GM12878 (cell line): ENCODE results near the gene EMP3. TPM values are rescaled to one million over a fixed set of nuclear protein-coding genes. Genes with fewer than 3 reads are reported as not detected.

Source experiments
- CBX5 ChIP-seq: sonication (generic); IDR thresholded peaks from 2 replicates; pipeline ENCODE4 v1.6.1; 2016; ENCODE audit warnings: low read depth, moderate library complexity, mild to moderate bottlenecking, inconsistent platforms
- CHD1 ChIP-seq: IDR thresholded peaks from 2 replicates; pipeline ENCODE4 v1.6.1; 2012; ENCODE audit warnings: low read depth, low read length, improper control_type of control experiment
- CHD4 ChIP-seq: fragments of 200-600 bp; sonication (generic); IDR thresholded peaks from 2 replicates; pipeline ENCODE4 v1.6.1; 2016; ENCODE audit warnings: mild to moderate bottlenecking
- DPF2 ChIP-seq: fragments of 450-650 bp; IDR thresholded peaks from 2 replicates; pipeline ENCODE4 v1.6.1; 2017; ENCODE audit warnings: mild to moderate bottlenecking
- FOS ChIP-seq: IDR thresholded peaks from 3 replicates; pipeline ENCODE4 v1.6.1; 2011; ENCODE audit warnings: borderline replicate concordance; ENCODE audit not compliant: insufficient read length; ENCODE audit errors: extremely low read depth
- FOXM1 ChIP-seq: IDR thresholded peaks from 2 replicates; pipeline ENCODE4 v1.6.1; 2012; ENCODE audit warnings: low read depth, mild to moderate bottlenecking, inconsistent platforms, low read length, moderate library complexity
- HDGF ChIP-seq: fragments of 450-650 bp; IDR thresholded peaks from 2 replicates; pipeline ENCODE4 v1.6.1; 2016; ENCODE audit warnings: antibody characterized with exemption
- JUNB ChIP-seq: IDR thresholded peaks from 2 replicates; pipeline ENCODE4 v1.6.1; 2016; ENCODE audit warnings: antibody characterized with exemption, mild to moderate bottlenecking
- LARP7 ChIP-seq: fragments of 450-650 bp; IDR thresholded peaks from 2 replicates; pipeline ENCODE4 v1.6.1; 2017; ENCODE audit warnings: mild to moderate bottlenecking
- NFIC ChIP-seq: IDR thresholded peaks from 2 replicates; pipeline ENCODE4 v1.6.1; 2012; ENCODE audit warnings: low read depth, mild to moderate bottlenecking, inconsistent platforms, low read length, moderate library complexity
- NR2C2 ChIP-seq: IDR thresholded peaks from 2 replicates; pipeline ENCODE4 v1.6.1; 2011; ENCODE audit warnings: borderline replicate concordance, low read depth; ENCODE audit not compliant: control insufficient read depth, insufficient read length
- POLR2AphosphoS5 ChIP-seq: IDR thresholded peaks from 2 replicates; pipeline ENCODE4 v1.6.1; 2011; ENCODE audit warnings: mild to moderate bottlenecking, low read length, inconsistent platforms
- SMC3 ChIP-seq: IDR thresholded peaks from 2 replicates; pipeline ENCODE4 v1.6.1; 2011; ENCODE audit warnings: low read length, improper control_type of control experiment, borderline replicate concordance
- SP1 ChIP-seq: IDR thresholded peaks from one replicate; pipeline ENCODE4 v1.6.1; 2011; ENCODE audit warnings: low read depth, low read length
- SPI1 ChIP-seq: IDR thresholded peaks from 2 replicates; pipeline ENCODE4 v1.6.1; 2011; ENCODE audit warnings: low read depth, mild to moderate bottlenecking, low read length, moderate library complexity, borderline replicate concordance; ENCODE audit not compliant: insufficient read depth
- SREBF1 ChIP-seq: IDR thresholded peaks from 2 replicates; pipeline ENCODE4 v1.6.1; 2012; ENCODE audit warnings: mild to moderate bottlenecking, low read length
- TARDBP ChIP-seq: IDR thresholded peaks from 2 replicates; pipeline ENCODE4 v1.6.1; 2016; ENCODE audit warnings: borderline replicate concordance
- TBL1XR1 ChIP-seq: IDR thresholded peaks from 2 replicates; pipeline ENCODE4 v1.6.1; 2012; ENCODE audit warnings: low read depth, low read length, improper control_type of control experiment
- ZBED1 ChIP-seq: IDR thresholded peaks from 2 replicates; pipeline ENCODE4 v1.6.1; 2016; ENCODE audit warnings: borderline replicate concordance
- polyA plus RNA-seq, 11 experiments: library from polyadenylated mRNA; depleted of rRNA in 4 of 11; unstranded in 6 of 11; stranded (reverse) in 5 of 11; fragments of >200 nt; fragmentation: Nextera tagmentation in 4 of 11; fragmentation: Illumina TruSeq in 1 of 11; extraction: Ambion mirVana in 4 of 11; extraction: Trizol in 1 of 11; gene quantifications; 1 replicate in 1 of 11; 2 replicates in 10 of 11; pipeline versions ENCODE4 v1.2.1 to v1.2.3, GENCODE V29; 2011 to 2016; ENCODE audit warnings: inconsistent platforms in 2 of 11, missing spikeins in 2 of 11, low read depth in 1 of 11
- total RNA-seq, 4 experiments: library from RNA; depleted of rRNA in 3 of 4; stranded (reverse); fragments of >200 nt in 3 of 4; fragmentation: Illumina TruSeq in 1 of 4; extraction: Trizol in 1 of 4; gene quantifications; 2 replicates each; pipeline versions ENCODE4 v1.2.1 to v1.2.3, GENCODE V29; 2013 to 2021
- TF ChIP-seq, protein P1 (sequence below): fragments of 450-650 bp; formaldehyde crosslinking; IDR thresholded peaks from 2 replicates; pipeline ENCODE4 v1.4.0; 2022; ENCODE audit warnings: mild to moderate bottlenecking, moderate library complexity
- TF ChIP-seq, protein P2 (sequence below): fragments of 450-650 bp; IDR thresholded peaks from 2 replicates; pipeline ENCODE4 v1.6.1; 2017; ENCODE audit warnings: mild to moderate bottlenecking, moderate library complexity
- TF ChIP-seq, protein P3 (sequence below): fragments of 450-650 bp; IDR thresholded peaks from 2 replicates; pipeline ENCODE4 v1.6.1; 2016; ENCODE audit warnings: mild to moderate bottlenecking
- TF ChIP-seq, protein P4 (sequence below): IDR thresholded peaks from 2 replicates; pipeline ENCODE4 v1.6.1; 2012; ENCODE audit warnings: low read depth, low read length, improper control_type of control experiment

Gene EMP3
- total and polyA plus RNA-seq, 10 of the 15 experiments (the other 5 are each of a cell fraction or from before 2014, with no cell fraction given), result 53.2 to 224 (median 134) TPM

DNA sequence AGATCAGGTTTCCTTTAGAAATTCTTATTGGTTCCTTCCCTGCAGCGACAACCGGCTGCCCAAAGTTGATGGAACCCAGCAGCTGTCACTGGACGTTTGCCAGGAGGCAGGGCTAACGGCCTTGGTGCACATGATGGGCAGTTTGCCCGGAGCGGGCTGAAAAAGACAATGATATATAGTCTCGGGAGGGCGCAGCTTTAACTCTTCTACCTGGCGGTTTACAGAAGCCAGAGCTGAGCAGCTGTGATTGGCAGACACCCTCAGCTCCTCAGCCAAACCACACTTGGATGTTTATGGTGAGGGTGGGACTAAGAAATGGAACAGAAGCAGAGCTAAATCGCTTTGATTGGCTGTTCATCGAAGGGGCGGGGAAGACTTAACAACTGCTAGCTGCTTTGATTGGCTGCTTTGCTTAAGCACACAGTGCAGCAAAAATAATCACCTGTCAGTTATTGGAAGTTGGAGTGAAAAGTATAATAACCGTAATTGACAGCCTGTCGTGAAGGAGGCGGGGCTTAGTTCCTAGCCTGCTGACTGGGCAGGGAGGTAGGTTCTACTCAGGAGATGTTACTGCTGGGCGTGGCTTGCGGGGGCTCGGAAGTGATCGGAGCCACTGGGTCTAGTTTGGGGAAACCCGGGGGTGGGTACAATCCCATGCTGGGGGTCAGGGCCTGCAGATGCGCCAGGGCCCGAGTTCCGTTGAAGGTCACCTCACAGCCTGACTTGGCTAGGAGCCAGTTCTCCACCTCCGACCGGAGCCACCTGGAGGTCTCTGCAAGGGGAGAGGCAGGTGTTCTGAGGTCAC lies 7.5 kb downstream of the EMP3 start (continued):
- TF ChIP-seq JUNB (no peak), CHD1 (no peak), TARDBP (no peak), ZBED1 (no peak), HDGF (0 out of 2 replicates have a peak, but pooled peaks have one; percentile 78), NFIC (no peak), POLR2AphosphoS5 (peak; percentile 75; the same call in 1 of the 2 replicates), CHD4 (no peak), FOXM1 (no peak), SREBF1 (peak; percentile 18; the same call in 1 of the 2 replicates), TBL1XR1 (no peak), SPI1 (no peak), DPF2 (peak; percentile 48; the same call in 1 of the 2 replicates), CBX5 (no peak), SMC3 (no peak; the same call in 1 of the 2 replicates), NR2C2 (no peak), LARP7 (no peak), SP1 (peak; percentile 90), FOS (peak; percentile 65)
- TF ChIP-seq, protein P1, sequence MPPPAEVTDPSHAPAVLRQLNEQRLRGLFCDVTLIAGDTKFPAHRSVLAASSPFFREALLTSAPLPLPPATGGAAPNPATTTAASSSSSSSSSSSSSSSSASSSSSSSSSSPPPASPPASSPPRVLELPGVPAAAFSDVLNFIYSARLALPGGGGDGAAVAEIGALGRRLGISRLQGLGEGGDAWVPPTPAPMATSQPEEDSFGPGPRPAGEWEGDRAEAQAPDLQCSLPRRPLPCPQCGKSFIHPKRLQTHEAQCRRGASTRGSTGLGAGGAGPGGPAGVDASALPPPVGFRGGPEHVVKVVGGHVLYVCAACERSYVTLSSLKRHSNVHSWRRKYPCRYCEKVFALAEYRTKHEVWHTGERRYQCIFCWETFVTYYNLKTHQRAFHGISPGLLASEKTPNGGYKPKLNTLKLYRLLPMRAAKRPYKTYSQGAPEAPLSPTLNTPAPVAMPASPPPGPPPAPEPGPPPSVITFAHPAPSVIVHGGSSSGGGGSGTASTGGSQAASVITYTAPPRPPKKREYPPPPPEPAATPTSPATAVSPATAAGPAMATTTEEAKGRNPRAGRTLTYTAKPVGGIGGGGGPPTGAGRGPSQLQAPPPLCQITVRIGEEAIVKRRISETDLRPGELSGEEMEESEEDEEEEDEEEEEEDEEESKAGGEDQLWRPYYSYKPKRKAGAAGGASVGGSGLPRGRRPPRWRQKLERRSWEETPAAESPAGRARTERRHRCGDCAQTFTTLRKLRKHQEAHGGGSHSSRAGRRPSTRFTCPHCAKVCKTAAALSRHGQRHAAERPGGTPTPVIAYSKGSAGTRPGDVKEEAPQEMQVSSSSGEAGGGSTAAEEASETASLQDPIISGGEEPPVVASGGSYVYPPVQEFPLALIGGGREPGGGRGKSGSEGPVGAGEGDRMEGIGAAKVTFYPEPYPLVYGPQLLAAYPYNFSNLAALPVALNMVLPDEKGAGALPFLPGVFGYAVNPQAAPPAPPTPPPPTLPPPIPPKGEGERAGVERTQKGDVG (CRISPR knock-in tag), result no peak
- TF ChIP-seq, protein P2, sequence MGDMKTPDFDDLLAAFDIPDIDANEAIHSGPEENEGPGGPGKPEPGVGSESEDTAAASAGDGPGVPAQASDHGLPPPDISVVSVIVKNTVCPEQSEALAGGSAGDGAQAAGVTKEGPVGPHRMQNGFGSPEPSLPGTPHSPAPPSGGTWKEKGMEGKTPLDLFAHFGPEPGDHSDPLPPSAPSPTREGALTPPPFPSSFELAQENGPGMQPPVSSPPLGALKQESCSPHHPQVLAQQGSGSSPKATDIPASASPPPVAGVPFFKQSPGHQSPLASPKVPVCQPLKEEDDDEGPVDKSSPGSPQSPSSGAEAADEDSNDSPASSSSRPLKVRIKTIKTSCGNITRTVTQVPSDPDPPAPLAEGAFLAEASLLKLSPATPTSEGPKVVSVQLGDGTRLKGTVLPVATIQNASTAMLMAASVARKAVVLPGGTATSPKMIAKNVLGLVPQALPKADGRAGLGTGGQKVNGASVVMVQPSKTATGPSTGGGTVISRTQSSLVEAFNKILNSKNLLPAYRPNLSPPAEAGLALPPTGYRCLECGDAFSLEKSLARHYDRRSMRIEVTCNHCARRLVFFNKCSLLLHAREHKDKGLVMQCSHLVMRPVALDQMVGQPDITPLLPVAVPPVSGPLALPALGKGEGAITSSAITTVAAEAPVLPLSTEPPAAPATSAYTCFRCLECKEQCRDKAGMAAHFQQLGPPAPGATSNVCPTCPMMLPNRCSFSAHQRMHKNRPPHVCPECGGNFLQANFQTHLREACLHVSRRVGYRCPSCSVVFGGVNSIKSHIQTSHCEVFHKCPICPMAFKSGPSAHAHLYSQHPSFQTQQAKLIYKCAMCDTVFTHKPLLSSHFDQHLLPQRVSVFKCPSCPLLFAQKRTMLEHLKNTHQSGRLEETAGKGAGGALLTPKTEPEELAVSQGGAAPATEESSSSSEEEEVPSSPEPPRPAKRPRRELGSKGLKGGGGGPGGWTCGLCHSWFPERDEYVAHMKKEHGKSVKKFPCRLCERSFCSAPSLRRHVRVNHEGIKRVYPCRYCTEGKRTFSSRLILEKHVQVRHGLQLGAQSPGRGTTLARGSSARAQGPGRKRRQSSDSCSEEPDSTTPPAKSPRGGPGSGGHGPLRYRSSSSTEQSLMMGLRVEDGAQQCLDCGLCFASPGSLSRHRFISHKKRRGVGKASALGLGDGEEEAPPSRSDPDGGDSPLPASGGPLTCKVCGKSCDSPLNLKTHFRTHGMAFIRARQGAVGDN, result peak; percentile 31; the same call in 1 of the 2 replicates
- TF ChIP-seq, protein P3, sequence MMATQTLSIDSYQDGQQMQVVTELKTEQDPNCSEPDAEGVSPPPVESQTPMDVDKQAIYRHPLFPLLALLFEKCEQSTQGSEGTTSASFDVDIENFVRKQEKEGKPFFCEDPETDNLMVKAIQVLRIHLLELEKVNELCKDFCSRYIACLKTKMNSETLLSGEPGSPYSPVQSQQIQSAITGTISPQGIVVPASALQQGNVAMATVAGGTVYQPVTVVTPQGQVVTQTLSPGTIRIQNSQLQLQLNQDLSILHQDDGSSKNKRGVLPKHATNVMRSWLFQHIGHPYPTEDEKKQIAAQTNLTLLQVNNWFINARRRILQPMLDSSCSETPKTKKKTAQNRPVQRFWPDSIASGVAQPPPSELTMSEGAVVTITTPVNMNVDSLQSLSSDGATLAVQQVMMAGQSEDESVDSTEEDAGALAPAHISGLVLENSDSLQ, result peak; percentile 99
- TF ChIP-seq, protein P4, sequence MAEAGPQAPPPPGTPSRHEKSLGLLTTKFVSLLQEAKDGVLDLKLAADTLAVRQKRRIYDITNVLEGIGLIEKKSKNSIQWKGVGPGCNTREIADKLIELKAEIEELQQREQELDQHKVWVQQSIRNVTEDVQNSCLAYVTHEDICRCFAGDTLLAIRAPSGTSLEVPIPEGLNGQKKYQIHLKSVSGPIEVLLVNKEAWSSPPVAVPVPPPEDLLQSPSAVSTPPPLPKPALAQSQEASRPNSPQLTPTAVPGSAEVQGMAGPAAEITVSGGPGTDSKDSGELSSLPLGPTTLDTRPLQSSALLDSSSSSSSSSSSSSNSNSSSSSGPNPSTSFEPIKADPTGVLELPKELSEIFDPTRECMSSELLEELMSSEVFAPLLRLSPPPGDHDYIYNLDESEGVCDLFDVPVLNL, result no peak
